ENCODE measurements around the gene MAGI1. TPM values are rescaled to one million over a fixed set of nuclear protein-coding genes. Genes with fewer than 3 reads are reported as not detected.

The MAGI1 gene
- total and polyA plus RNA-seq, 7 experiments from 2014 or later, result 0.39 TPM; not detected in 6

- intact Hi-C loops (cut with micrococcal nuclease), result no loop called here
- Mint-ChIP-seq H3K4me1 (no peaks in the 10 kb centered on the region), H3K36me3 (no peaks in the 10 kb centered on the region), H3K27ac (no peak overlapping the region), H3K4me3 (no peak overlapping the region), H3K27me3 (peaks cover 0 to 13% (median 0%) of the 10 kb centered on the region in 5 donors), H3K9me3 (peaks cover 0 to 5% (median 3%) of the 10 kb centered on the region in 11 donors)
- Histone ChIP-seq H3K36me3 (ENCODE audit: control insufficient read depth in 2 of 3, insufficient read depth in 3 of 3, low read length in 3 of 3) (no peaks in the 10 kb centered on the region), H3K4me3 (ENCODE audit: low read length) (no peak overlapping the region), H3K4me1 (ENCODE audit: control insufficient read depth in 2 of 2, insufficient read depth in 2 of 2, low read length in 2 of 2) (no peaks in the 10 kb centered on the region), H3K9me3 (ENCODE audit: control insufficient read depth in 2 of 3, low read length in 3 of 3) (no peaks in the 10 kb centered on the region), H3K27me3 (ENCODE audit: control insufficient read depth in 2 of 2, insufficient read depth in 2 of 2, low read length in 2 of 2) (no peaks in the 10 kb centered on the region), H3K27ac (ENCODE audit: low read depth, low read length) (no peak overlapping the region)
- DNase-seq (no peak), ATAC-seq (no peak)
- POLR2A ChIA-PET, result no interaction called here
- CTCF ChIA-PET, result no interaction called here
Measured at GRCh38 chr3:65888980-65889706, 149.6 kb downstream of the MAGI1 start.

- no peak overlapping the region for H3K4me3 ChIP-seq (ENCODE audit: low read length)
- ATAC-seq (no peak), DNase-seq (no peak)
- H3K4me1 Mint-ChIP-seq, result no peaks in the 10 kb centered on the region
- ChIA-PET POLR2A (no interaction called here), CTCF (interaction anchor here (0.6 kb wide), 1 partner anchor 33 kb away, joined by 3 read pairs; no protein-coding TSS in a partner anchor)
- intact Hi-C loops (cut with micrococcal nuclease), result no loop called here
- H3K36me3 Mint-ChIP-seq, result no peaks in the 10 kb centered on the region
- peaks cover 0 to 6% (median 3%) of the 10 kb centered on the region in 11 donors for H3K9me3 Mint-ChIP-seq
- no peak overlapping the region for H3K4me3 Mint-ChIP-seq
- no peak overlapping the region for H3K27ac ChIP-seq (ENCODE audit: low read depth, low read length)
- H3K36me3 ChIP-seq (ENCODE audit: control insufficient read depth in 2 of 3, insufficient read depth in 3 of 3, low read length in 3 of 3), result no peaks in the 10 kb centered on the region
- peaks cover 0 to 8% (median 0%) of the 10 kb centered on the region in 5 donors for H3K27me3 Mint-ChIP-seq
- H3K27me3 ChIP-seq (ENCODE audit: control insufficient read depth in 2 of 2, insufficient read depth in 2 of 2, low read length in 2 of 2), result no peaks in the 10 kb centered on the region
- no peaks in the 10 kb centered on the region for H3K4me1 ChIP-seq (ENCODE audit: control insufficient read depth in 2 of 2, insufficient read depth in 2 of 2, low read length in 2 of 2)
- H3K27ac Mint-ChIP-seq, result no peak overlapping the region
- no peaks in the 10 kb centered on the region for H3K9me3 ChIP-seq (ENCODE audit: control insufficient read depth in 2 of 3, low read length in 3 of 3)
Measured at GRCh38 chr3:65888196-65888595, 150.5 kb downstream of the MAGI1 start.

DNA sequence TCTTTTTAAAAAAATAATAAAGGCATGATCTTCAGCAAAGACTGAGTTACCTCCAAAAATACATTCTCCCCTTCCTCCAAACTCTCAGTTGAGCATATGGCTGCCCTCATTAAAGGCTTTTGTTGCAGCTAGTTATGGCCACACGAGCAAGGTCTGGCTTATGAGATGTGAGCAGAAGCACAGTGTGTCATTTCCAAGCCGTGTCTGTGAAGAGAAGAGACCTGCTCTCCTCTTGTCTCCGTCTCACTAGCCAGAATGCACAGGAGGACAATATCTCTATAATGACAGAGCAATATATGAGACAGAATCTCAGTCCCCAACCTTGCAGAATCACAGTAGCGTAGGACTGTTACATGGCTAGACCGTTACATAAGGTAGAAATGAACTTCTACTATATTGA, 152.3 kb downstream of the MAGI1 start:
- no peaks in the 10 kb centered on the region for H3K36me3 ChIP-seq (ENCODE audit: control insufficient read depth in 2 of 3, insufficient read depth in 3 of 3, low read length in 3 of 3)
- no peak overlapping the region for H3K27ac ChIP-seq (ENCODE audit: low read depth, low read length)
- H3K4me3 Mint-ChIP-seq, result no peak overlapping the region
- no peaks in the 10 kb centered on the region for H3K27me3 ChIP-seq (ENCODE audit: control insufficient read depth in 2 of 2, insufficient read depth in 2 of 2, low read length in 2 of 2)
- no peaks in the 10 kb centered on the region for H3K4me1 ChIP-seq (ENCODE audit: control insufficient read depth in 2 of 2, insufficient read depth in 2 of 2, low read length in 2 of 2)
- no peaks in the 10 kb centered on the region for H3K36me3 Mint-ChIP-seq
- H3K27me3 Mint-ChIP-seq, result peaks cover 0 to 8% (median 0%) of the 10 kb centered on the region in 5 donors
- no peak overlapping the region for H3K27ac Mint-ChIP-seq
- DNase-seq (no peak), ATAC-seq (no peak)
- H3K9me3 Mint-ChIP-seq, result peaks cover 0 to 7% (median 4%) of the 10 kb centered on the region in 11 donors
- H3K4me3 ChIP-seq (ENCODE audit: low read length), result no peak overlapping the region
- CTCF ChIA-PET, result no interaction called here
- no peaks in the 10 kb centered on the region for H3K4me1 Mint-ChIP-seq
- intact Hi-C loops (cut with micrococcal nuclease), result no loop called here
- POLR2A ChIA-PET, result no interaction called here
- H3K9me3 ChIP-seq (ENCODE audit: control insufficient read depth in 2 of 3, low read length in 3 of 3), result no peaks in the 10 kb centered on the region

DNA sequence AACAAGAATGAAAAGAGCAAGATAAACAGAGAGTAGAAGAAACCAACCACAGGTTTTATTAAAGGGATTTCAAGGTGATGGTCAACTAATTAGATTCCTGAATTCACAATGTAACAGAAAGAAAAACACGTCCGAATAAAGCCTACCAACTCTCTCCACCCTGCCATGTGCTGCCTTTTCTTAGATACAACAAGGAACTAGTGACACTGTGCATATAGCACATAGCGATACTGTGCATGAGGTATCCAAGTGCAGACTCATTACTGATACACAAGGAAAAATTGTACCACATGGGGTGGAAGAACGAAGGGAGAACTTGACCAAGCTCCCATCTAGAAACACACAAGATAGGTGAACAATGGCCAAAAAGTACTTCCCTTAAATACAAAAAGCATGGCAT, 154.6 kb downstream of the MAGI1 start:
- CTCF ChIA-PET, result no interaction called here
- Mint-ChIP-seq H3K9me3 (peaks cover 0 to 7% (median 3%) of the 10 kb centered on the region in 11 donors), H3K27ac (no peak overlapping the region), H3K4me1 (no peaks in the 10 kb centered on the region), H3K27me3 (peaks cover 0 to 4% (median 0%) of the 10 kb centered on the region in 5 donors), H3K4me3 (no peak overlapping the region), H3K36me3 (no peaks in the 10 kb centered on the region)
- Histone ChIP-seq H3K27ac (ENCODE audit: low read depth, low read length) (no peak overlapping the region), H3K9me3 (ENCODE audit: control insufficient read depth in 2 of 3, low read length in 3 of 3) (no peaks in the 10 kb centered on the region), H3K4me1 (ENCODE audit: control insufficient read depth in 2 of 2, insufficient read depth in 2 of 2, low read length in 2 of 2) (no peaks in the 10 kb centered on the region), H3K27me3 (ENCODE audit: control insufficient read depth in 2 of 2, insufficient read depth in 2 of 2, low read length in 2 of 2) (no peaks in the 10 kb centered on the region), H3K36me3 (ENCODE audit: control insufficient read depth in 2 of 3, insufficient read depth in 3 of 3, low read length in 3 of 3) (no peaks in the 10 kb centered on the region), H3K4me3 (ENCODE audit: low read length) (no peak overlapping the region)
- ATAC-seq (no peak), DNase-seq (no peak)
- intact Hi-C loops (cut with micrococcal nuclease), result no loop called here
- POLR2A ChIA-PET, result no interaction called here

GRCh38 chr3:65883613-65884012, 155.1 kb downstream of the MAGI1 start:
- no peaks in the 10 kb centered on the region for H3K36me3 ChIP-seq (ENCODE audit: control insufficient read depth in 2 of 3, insufficient read depth in 3 of 3, low read length in 3 of 3)
- peaks cover 0 to 7% (median 3%) of the 10 kb centered on the region in 11 donors for H3K9me3 Mint-ChIP-seq
- ATAC-seq, result no peak
- ChIA-PET CTCF (no interaction called here), POLR2A (no interaction called here)
- no peaks in the 10 kb centered on the region for H3K9me3 ChIP-seq (ENCODE audit: control insufficient read depth in 2 of 3, low read length in 3 of 3)
- H3K27ac ChIP-seq (ENCODE audit: low read depth, low read length), result no peak overlapping the region
- no peak for DNase-seq
- no peaks in the 10 kb centered on the region for H3K27me3 ChIP-seq (ENCODE audit: control insufficient read depth in 2 of 2, insufficient read depth in 2 of 2, low read length in 2 of 2)
- H3K4me3 Mint-ChIP-seq, result no peak overlapping the region
- H3K27me3 Mint-ChIP-seq, result peaks cover 0 to 4% (median 0%) of the 10 kb centered on the region in 5 donors
- no peaks in the 10 kb centered on the region for H3K4me1 ChIP-seq (ENCODE audit: control insufficient read depth in 2 of 2, insufficient read depth in 2 of 2, low read length in 2 of 2)
- no peaks in the 10 kb centered on the region for H3K36me3 Mint-ChIP-seq
- no peaks in the 10 kb centered on the region for H3K4me1 Mint-ChIP-seq
- intact Hi-C loops (cut with micrococcal nuclease), result no loop called here
- H3K4me3 ChIP-seq (ENCODE audit: low read length), result no peak overlapping the region
- no peak overlapping the region for H3K27ac Mint-ChIP-seq

- Histone ChIP-seq H3K4me1 (ENCODE audit: control insufficient read depth in 2 of 2, insufficient read depth in 2 of 2, low read length in 2 of 2) (no peaks in the 10 kb centered on the region), H3K36me3 (ENCODE audit: control insufficient read depth in 2 of 3, insufficient read depth in 3 of 3, low read length in 3 of 3) (no peaks in the 10 kb centered on the region), H3K27ac (ENCODE audit: low read depth, low read length) (no peak overlapping the region), H3K4me3 (ENCODE audit: low read length) (no peak overlapping the region), H3K9me3 (ENCODE audit: control insufficient read depth in 2 of 3, low read length in 3 of 3) (no peaks in the 10 kb centered on the region), H3K27me3 (ENCODE audit: control insufficient read depth in 2 of 2, insufficient read depth in 2 of 2, low read length in 2 of 2) (no peaks in the 10 kb centered on the region)
- ChIA-PET CTCF (no interaction called here), POLR2A (no interaction called here)
- no peak overlapping the region for H3K4me3 Mint-ChIP-seq
- peaks cover 0 to 4% (median 2%) of the 10 kb centered on the region in 11 donors for H3K9me3 Mint-ChIP-seq
- no peak overlapping the region for H3K27ac Mint-ChIP-seq
- ATAC-seq (no peak), DNase-seq (no peak)
- H3K36me3 Mint-ChIP-seq, result no peaks in the 10 kb centered on the region
- intact Hi-C loops (cut with micrococcal nuclease), result no loop called here
- H3K27me3 Mint-ChIP-seq, result peaks cover 0 to 4% (median 0%) of the 10 kb centered on the region in 5 donors
- H3K4me1 Mint-ChIP-seq, result no peaks in the 10 kb centered on the region
Measured at GRCh38 chr3:65880350-65880749, 158.4 kb downstream of the MAGI1 start.

GRCh38 chr3:65879372-65879771, 159.3 kb downstream of the MAGI1 start:
- Histone ChIP-seq H3K9me3 (ENCODE audit: control insufficient read depth in 2 of 3, low read length in 3 of 3) (no peaks in the 10 kb centered on the region), H3K4me1 (ENCODE audit: control insufficient read depth in 2 of 2, insufficient read depth in 2 of 2, low read length in 2 of 2) (no peaks in the 10 kb centered on the region), H3K4me3 (ENCODE audit: low read length) (no peak overlapping the region), H3K27ac (ENCODE audit: low read depth, low read length) (no peak overlapping the region), H3K36me3 (ENCODE audit: control insufficient read depth in 2 of 3, insufficient read depth in 3 of 3, low read length in 3 of 3) (no peaks in the 10 kb centered on the region), H3K27me3 (ENCODE audit: control insufficient read depth in 2 of 2, insufficient read depth in 2 of 2, low read length in 2 of 2) (no peaks in the 10 kb centered on the region)
- H3K4me1 Mint-ChIP-seq, result no peaks in the 10 kb centered on the region
- intact Hi-C loops (cut with micrococcal nuclease), result no loop called here
- H3K9me3 Mint-ChIP-seq, result peaks cover 0 to 4% (median 2%) of the 10 kb centered on the region in 11 donors
- DNase-seq (no peak), ATAC-seq (no peak)
- no peak overlapping the region for H3K27ac Mint-ChIP-seq
- H3K36me3 Mint-ChIP-seq, result no peaks in the 10 kb centered on the region
- POLR2A ChIA-PET, result no interaction called here
- CTCF ChIA-PET, result no interaction called here
- H3K27me3 Mint-ChIP-seq, result peaks cover 0 to 4% (median 0%) of the 10 kb centered on the region in 5 donors
- H3K4me3 Mint-ChIP-seq, result no peak overlapping the region

Measured in naive thymus-derived CD4-positive, alpha-beta T cell (primary cell).